Stomach (tissue), 4 donors: ENCODE results near the gene HIBADH.

Experiments
- POLR2A ChIP-seq, 4 donors: fragments of 450-650 bp; IDR thresholded peaks; one replicate each; pipeline ENCODE4 v1.6.1; 2016; ENCODE audit warnings: antibody characterized with exemption in 4 of 4, control low read depth in 2 of 4, mild to moderate bottlenecking in 1 of 4, moderate library complexity in 1 of 4
- TF ChIP-seq, protein P1 (sequence below), 7 experiments: fragments of 450-650 bp in 4 of 7; fragments of 200-600 bp in 3 of 7; sonication (generic) in 3 of 7; IDR thresholded peaks; one replicate each; pipeline ENCODE4 v1.5.1; 2016 to 2019; ENCODE audit warnings: antibody characterized with exemption in 7 of 7, control low read depth in 2 of 7, mild to moderate bottlenecking in 1 of 7

DNA sequence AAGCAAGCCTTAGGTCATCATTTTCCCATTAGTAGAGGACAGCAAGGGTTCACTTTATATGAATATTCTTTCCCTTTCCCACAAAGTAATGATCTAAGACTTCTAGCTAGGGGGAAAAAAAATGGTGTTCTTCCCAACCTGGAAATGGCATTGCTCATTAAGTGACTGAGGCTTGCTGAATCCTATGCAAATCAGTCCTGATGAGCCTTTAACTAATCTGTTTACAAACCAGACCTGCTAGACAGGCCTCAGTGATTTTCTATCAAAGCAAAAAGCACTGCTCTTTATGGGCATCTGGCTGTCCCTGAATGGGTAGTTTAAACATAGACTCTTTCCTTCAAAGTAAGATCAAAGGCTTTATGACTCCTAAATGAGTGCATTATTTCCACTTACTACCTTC is 146.3 kb downstream of the HIBADH start:
- no peak for TF ChIP-seq POLR2A (IDR thresholded peaks at IDR 0.05)
- TF ChIP-seq, protein P1, sequence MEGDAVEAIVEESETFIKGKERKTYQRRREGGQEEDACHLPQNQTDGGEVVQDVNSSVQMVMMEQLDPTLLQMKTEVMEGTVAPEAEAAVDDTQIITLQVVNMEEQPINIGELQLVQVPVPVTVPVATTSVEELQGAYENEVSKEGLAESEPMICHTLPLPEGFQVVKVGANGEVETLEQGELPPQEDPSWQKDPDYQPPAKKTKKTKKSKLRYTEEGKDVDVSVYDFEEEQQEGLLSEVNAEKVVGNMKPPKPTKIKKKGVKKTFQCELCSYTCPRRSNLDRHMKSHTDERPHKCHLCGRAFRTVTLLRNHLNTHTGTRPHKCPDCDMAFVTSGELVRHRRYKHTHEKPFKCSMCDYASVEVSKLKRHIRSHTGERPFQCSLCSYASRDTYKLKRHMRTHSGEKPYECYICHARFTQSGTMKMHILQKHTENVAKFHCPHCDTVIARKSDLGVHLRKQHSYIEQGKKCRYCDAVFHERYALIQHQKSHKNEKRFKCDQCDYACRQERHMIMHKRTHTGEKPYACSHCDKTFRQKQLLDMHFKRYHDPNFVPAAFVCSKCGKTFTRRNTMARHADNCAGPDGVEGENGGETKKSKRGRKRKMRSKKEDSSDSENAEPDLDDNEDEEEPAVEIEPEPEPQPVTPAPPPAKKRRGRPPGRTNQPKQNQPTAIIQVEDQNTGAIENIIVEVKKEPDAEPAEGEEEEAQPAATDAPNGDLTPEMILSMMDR (IDR thresholded peaks at IDR 0.05) = no peak
